GM12865 (cell line): ENCODE data around the gene ERCC6L.

ENCODE experiments used
- DNase-seq: peaks from one replicate; pipeline ENCODE4 v3.0.0; 2010; ENCODE audit warnings: low read depth
- H3K4me3 ChIP-seq: 2 replicates; pipeline ENCODE4 v1.5.1; 2011; ENCODE audit warnings: mild to moderate bottlenecking, low read depth, low read length, control low read depth
- TF ChIP-seq, protein P1 (sequence below): IDR thresholded peaks from 2 replicates; pipeline ENCODE4 v1.5.1; 2011; ENCODE audit warnings: low read length, control low read depth, low read depth, inconsistent platforms; ENCODE audit not compliant: insufficient read depth; ENCODE audit errors: missing control alignments

Gene ERCC6L, protein sequence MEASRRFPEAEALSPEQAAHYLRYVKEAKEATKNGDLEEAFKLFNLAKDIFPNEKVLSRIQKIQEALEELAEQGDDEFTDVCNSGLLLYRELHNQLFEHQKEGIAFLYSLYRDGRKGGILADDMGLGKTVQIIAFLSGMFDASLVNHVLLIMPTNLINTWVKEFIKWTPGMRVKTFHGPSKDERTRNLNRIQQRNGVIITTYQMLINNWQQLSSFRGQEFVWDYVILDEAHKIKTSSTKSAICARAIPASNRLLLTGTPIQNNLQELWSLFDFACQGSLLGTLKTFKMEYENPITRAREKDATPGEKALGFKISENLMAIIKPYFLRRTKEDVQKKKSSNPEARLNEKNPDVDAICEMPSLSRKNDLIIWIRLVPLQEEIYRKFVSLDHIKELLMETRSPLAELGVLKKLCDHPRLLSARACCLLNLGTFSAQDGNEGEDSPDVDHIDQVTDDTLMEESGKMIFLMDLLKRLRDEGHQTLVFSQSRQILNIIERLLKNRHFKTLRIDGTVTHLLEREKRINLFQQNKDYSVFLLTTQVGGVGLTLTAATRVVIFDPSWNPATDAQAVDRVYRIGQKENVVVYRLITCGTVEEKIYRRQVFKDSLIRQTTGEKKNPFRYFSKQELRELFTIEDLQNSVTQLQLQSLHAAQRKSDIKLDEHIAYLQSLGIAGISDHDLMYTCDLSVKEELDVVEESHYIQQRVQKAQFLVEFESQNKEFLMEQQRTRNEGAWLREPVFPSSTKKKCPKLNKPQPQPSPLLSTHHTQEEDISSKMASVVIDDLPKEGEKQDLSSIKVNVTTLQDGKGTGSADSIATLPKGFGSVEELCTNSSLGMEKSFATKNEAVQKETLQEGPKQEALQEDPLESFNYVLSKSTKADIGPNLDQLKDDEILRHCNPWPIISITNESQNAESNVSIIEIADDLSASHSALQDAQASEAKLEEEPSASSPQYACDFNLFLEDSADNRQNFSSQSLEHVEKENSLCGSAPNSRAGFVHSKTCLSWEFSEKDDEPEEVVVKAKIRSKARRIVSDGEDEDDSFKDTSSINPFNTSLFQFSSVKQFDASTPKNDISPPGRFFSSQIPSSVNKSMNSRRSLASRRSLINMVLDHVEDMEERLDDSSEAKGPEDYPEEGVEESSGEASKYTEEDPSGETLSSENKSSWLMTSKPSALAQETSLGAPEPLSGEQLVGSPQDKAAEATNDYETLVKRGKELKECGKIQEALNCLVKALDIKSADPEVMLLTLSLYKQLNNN

DNA sequence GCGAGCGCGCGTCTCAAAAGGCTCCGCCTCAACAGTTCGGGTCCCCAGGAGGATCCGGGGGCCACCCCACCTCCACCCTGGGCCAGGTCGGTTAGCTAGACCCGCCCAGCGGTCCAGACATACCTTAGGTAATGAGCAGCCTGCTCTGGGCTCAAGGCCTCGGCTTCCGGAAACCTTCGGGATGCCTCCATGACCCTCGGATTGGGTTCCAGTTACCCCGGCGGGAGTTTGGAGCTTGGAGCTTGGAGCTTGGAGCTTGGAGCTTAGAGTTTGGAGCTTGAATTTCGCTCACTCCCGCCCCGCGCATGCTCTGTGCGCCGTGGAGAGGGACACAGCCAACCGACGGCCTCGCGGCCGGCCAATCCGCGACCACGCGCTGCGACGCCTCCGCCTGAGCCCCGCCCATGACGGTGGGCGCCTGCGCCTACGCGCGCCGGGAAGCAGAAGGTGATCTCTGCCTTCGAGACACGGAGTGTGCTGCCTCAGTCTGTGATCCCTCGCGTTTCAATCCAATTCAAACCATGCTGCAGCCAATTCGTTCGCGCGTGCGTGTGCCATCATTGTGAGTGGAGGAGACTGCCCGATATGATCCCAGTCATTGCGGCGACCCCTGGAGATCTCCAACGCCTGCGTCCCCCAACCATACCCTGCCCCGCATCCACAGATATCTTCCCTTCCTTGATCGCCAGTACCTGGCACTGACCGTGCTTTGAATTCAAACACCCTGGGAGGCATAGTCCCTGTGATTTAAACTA, at the start of gene ERCC6L:
ERCC6L (minus strand) TSS at position 307 of the 755 bp plus-strand sequence; CDS start at position 191, 116 bp downstream.
- TF ChIP-seq, protein P1, sequence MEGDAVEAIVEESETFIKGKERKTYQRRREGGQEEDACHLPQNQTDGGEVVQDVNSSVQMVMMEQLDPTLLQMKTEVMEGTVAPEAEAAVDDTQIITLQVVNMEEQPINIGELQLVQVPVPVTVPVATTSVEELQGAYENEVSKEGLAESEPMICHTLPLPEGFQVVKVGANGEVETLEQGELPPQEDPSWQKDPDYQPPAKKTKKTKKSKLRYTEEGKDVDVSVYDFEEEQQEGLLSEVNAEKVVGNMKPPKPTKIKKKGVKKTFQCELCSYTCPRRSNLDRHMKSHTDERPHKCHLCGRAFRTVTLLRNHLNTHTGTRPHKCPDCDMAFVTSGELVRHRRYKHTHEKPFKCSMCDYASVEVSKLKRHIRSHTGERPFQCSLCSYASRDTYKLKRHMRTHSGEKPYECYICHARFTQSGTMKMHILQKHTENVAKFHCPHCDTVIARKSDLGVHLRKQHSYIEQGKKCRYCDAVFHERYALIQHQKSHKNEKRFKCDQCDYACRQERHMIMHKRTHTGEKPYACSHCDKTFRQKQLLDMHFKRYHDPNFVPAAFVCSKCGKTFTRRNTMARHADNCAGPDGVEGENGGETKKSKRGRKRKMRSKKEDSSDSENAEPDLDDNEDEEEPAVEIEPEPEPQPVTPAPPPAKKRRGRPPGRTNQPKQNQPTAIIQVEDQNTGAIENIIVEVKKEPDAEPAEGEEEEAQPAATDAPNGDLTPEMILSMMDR = no peak
- peak; percentile 89 for DNase-seq
- H3K4me3 ChIP-seq = peak within 1 kb of the TSS; percentile 65

- no peak overlapping the region for H3K4me3 ChIP-seq
- no peak for DNase-seq
Observed at GRCh38 chrX:72282302-72282701, 43.5 kb upstream of the ERCC6L start.

GRCh38 chrX:72280321-72280845, 41.6 kb upstream of the ERCC6L start:
- H3K4me3 ChIP-seq = no peak overlapping the region
- no peak for DNase-seq
- TF ChIP-seq, protein P1 = no peak

More at GRCh38 chrX:72282302-72282701, 43.5 kb upstream of the ERCC6L start:
- TF ChIP-seq, protein P1 = no peak

DNA sequence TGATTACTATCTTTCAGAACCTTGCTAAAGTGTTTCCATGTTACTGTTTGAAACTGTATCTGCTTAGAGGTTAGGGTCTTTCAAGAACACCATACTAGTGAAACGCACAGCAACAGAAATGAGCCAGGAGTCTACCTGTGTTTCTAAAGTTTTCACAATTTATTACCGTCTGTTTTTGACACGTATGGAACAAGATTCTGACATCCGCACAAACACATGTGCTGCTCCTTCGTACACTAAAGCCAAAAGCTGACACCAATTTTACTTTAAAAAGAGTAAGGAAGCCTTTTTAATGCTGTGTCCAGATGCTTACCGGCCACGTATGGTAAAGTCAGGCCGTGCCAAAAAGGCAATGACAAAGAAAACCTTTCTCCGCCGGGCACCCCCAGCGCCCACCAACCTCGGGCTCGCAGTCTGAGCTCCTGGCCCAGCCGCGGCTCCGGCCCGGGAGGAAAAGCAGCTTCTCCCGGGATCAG, 37.7 kb upstream of the ERCC6L start:
- TF ChIP-seq, protein P1 = no peak
- no peak for DNase-seq
- H3K4me3 ChIP-seq = peak overlapping the region; percentile 90

- no peak for DNase-seq
- TF ChIP-seq, protein P1 = no peak
- H3K4me3 ChIP-seq = peak overlapping the region; percentile 90
Observed at GRCh38 chrX:72274526-72274925, 35.7 kb upstream of the ERCC6L start.
